Smooth muscle cell (in vitro differentiated cells): Measurements from ENCODE around the gene RXFP3. TPM values are rescaled to one million over a fixed set of nuclear protein-coding genes. Genes with fewer than 3 reads are reported as not detected.
"Not testable (repeated sequence)": the region's sequence is repeated elsewhere in the genome, so short reads cannot be mapped to it uniquely, and the experiment has no call there.

ENCODE experiments used
- DNase-seq: peaks from one replicate; lab custom pipeline; 2025; ENCODE audit not compliant: unreplicated experiment; lab: John Stamatoyannopoulos, UW
- H2AFZ ChIP-seq: fragments of 200-600 bp; sonication (generic); 2 replicates; pipeline ENCODE4 v1.6.0; 2016; ENCODE audit warnings: antibody characterized with exemption, low read depth, mild to moderate bottlenecking
- H3F3A ChIP-seq: fragments of 200-600 bp; sonication (generic); 2 replicates; pipeline ENCODE4 v1.6.0; 2017; ENCODE audit warnings: antibody characterized with exemption, low read depth
- H3K27ac ChIP-seq: fragments of 200-600 bp; sonication (generic); 2 replicates; pipeline ENCODE4 v1.5.1; 2016; ENCODE audit warnings: low read depth, mild to moderate bottlenecking
- H3K27me3 ChIP-seq: fragments of 200-600 bp; sonication (generic); 2 replicates; pipeline ENCODE4 v1.6.1; 2016; ENCODE audit warnings: low read depth, mild to moderate bottlenecking
- H3K36me3 ChIP-seq: fragments of 200-600 bp; sonication (generic); 2 replicates; pipeline ENCODE4 v1.5.1; 2016; ENCODE audit warnings: low read depth
- H3K4me1 ChIP-seq: fragments of 200-600 bp; sonication (generic); 2 replicates; pipeline ENCODE4 v1.5.1; 2016; ENCODE audit warnings: low read depth
- H3K4me2 ChIP-seq: fragments of 200-600 bp; sonication (generic); 2 replicates; pipeline ENCODE4 v1.6.0; 2016; ENCODE audit warnings: mild to moderate bottlenecking
- H3K4me3 ChIP-seq: fragments of 200-600 bp; sonication (generic); 2 replicates; pipeline ENCODE4 v1.5.1; 2016; ENCODE audit warnings: mild to moderate bottlenecking
- H3K79me2 ChIP-seq: fragments of 200-600 bp; sonication (generic); 2 replicates; pipeline ENCODE4 v1.6.0; 2016; ENCODE audit warnings: low read depth, mild to moderate bottlenecking
- H3K9ac ChIP-seq: fragments of 200-600 bp; sonication (generic); 2 replicates; pipeline ENCODE4 v1.6.0; 2016; ENCODE audit warnings: low read depth
- H3K9me3 ChIP-seq: fragments of 200-600 bp; sonication (generic); replicated peaks from 2 replicates; pipeline ENCODE4 v1.5.1; 2016; ENCODE audit warnings: low read depth
- H4K20me1 ChIP-seq: fragments of 200-600 bp; sonication (generic); 2 replicates; pipeline ENCODE4 v1.6.0; 2016; ENCODE audit warnings: low read depth
- WGBS: methylation state at CpG from one replicate; pipeline ENCODE4 v1.1.7; 2016; ENCODE audit warnings: low lambda C conversion rate; 5-methylcytosine and 5-hydroxymethylcytosine counted together
- polyA plus RNA-seq: library from polyadenylated mRNA; unstranded; fragments of >200 nt; fragmentation: Nextera tagmentation; extraction: Ambion mirVana; gene quantifications from 2 replicates; pipeline ENCODE4 v1.2.1, GENCODE V29; 2016
- total RNA-seq: library from RNA; depleted of rRNA; stranded (reverse); fragments of >200 nt; gene quantifications from 2 replicates; pipeline ENCODE4 v1.2.3, GENCODE V29; 2014
- TF ChIP-seq, protein P1 (sequence below): fragments of 200-600 bp; sonication (generic); IDR thresholded peaks from 2 replicates; pipeline ENCODE4 v1.5.1; 2017; ENCODE audit warnings: borderline replicate concordance, mild to moderate bottlenecking, antibody characterized with exemption; ENCODE audit not compliant: insufficient read depth, poor library complexity, severe bottlenecking

The RXFP3 gene
- total and polyA plus RNA-seq, 2 experiments from 2014 or later: 0.16 TPM; not detected in 1

DNA sequence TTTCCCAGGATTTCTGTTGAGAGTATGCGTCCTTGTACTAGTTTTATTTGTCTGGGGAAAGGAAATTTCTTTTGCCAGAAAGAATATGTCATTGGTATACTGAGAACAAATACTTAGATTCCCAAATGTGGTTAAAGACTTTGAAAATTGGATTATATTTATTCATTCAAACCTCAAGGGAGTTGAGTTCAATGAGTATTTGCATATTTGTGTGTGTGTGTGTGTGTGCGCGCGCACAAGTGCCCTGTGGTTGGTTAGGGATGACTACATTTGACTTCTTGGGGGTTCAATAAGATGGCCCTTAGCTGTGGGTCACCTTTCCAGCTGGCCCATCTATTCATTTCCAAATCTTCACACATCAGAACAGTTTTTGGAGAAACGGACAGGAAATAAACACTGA, 4.9 kb downstream of the RXFP3 start:
- no peak overlapping the region for H3K4me2 ChIP-seq
- H3K4me3 ChIP-seq: no peak overlapping the region
- no peaks in the 10 kb centered on the region for H3K9me3 ChIP-seq
- no peaks in the 10 kb centered on the region for H3K79me2 ChIP-seq
- peaks cover 6% of the 10 kb centered on the region for H3K27me3 ChIP-seq
- H3K9ac ChIP-seq: no peak overlapping the region
- DNase-seq: no peak
- H3F3A ChIP-seq: no peaks in the 10 kb centered on the region
- H3K27ac ChIP-seq: no peak overlapping the region
- TF ChIP-seq, protein P1, sequence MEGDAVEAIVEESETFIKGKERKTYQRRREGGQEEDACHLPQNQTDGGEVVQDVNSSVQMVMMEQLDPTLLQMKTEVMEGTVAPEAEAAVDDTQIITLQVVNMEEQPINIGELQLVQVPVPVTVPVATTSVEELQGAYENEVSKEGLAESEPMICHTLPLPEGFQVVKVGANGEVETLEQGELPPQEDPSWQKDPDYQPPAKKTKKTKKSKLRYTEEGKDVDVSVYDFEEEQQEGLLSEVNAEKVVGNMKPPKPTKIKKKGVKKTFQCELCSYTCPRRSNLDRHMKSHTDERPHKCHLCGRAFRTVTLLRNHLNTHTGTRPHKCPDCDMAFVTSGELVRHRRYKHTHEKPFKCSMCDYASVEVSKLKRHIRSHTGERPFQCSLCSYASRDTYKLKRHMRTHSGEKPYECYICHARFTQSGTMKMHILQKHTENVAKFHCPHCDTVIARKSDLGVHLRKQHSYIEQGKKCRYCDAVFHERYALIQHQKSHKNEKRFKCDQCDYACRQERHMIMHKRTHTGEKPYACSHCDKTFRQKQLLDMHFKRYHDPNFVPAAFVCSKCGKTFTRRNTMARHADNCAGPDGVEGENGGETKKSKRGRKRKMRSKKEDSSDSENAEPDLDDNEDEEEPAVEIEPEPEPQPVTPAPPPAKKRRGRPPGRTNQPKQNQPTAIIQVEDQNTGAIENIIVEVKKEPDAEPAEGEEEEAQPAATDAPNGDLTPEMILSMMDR: no peak
- H3K36me3 ChIP-seq: no peaks in the 10 kb centered on the region
- H4K20me1 ChIP-seq: no peaks in the 10 kb centered on the region
- H2AFZ ChIP-seq: no peak overlapping the region
- no peaks in the 10 kb centered on the region for H3K4me1 ChIP-seq
- 81% methylated on average over 5 of the region's 5 CpGs for WGBS

GRCh38 chr5:33944543-33945132, 8.5 kb downstream of the RXFP3 start:
- WGBS: 83% methylated on average over 12 of the region's 12 CpGs
- no peaks in the 10 kb centered on the region for H4K20me1 ChIP-seq
- no peaks in the 10 kb centered on the region for H3F3A ChIP-seq
- TF ChIP-seq, protein P1: no peak
- no peak overlapping the region for H2AFZ ChIP-seq
- no peak overlapping the region for H3K4me2 ChIP-seq
- no peak overlapping the region for H3K27ac ChIP-seq
- no peaks in the 10 kb centered on the region for H3K36me3 ChIP-seq
- DNase-seq: no peak
- H3K4me3 ChIP-seq: no peak overlapping the region
- H3K4me1 ChIP-seq: no peaks in the 10 kb centered on the region
- H3K79me2 ChIP-seq: no peaks in the 10 kb centered on the region
- H3K27me3 ChIP-seq: no peaks in the 10 kb centered on the region
- H3K9ac ChIP-seq: no peak overlapping the region
- H3K9me3 ChIP-seq: no peaks in the 10 kb centered on the region

DNA sequence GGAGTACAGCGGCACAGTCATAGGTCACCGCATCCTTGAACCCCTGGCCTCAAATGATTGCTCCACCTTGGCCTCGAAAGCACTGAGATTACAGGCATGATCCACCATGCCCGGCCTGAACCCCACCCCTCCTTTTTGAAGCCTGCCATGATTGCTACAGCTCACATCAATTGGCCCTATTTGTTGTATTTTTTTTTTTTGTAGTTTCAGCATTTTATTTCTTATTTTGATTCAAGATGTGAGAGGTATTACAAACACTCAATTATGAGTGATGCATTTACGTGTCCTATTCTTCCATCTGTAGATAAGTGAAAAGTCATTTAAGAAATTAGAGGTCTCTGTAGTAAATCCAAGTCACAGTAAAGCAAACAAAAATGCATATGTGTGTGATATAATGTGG, 16.0 kb downstream of the RXFP3 start:
- not testable (repeated sequence) for H3F3A ChIP-seq, H2AFZ ChIP-seq, H4K20me1 ChIP-seq, H3K4me2 ChIP-seq, H3K9ac ChIP-seq, H3K9me3 ChIP-seq, H3K4me1 ChIP-seq, H3K36me3 ChIP-seq, H3K4me3 ChIP-seq, H3K27ac ChIP-seq, DNase-seq, H3K27me3 ChIP-seq, H3K79me2 ChIP-seq
- 76% methylated on average over 5 of the region's 5 CpGs for WGBS

DNA sequence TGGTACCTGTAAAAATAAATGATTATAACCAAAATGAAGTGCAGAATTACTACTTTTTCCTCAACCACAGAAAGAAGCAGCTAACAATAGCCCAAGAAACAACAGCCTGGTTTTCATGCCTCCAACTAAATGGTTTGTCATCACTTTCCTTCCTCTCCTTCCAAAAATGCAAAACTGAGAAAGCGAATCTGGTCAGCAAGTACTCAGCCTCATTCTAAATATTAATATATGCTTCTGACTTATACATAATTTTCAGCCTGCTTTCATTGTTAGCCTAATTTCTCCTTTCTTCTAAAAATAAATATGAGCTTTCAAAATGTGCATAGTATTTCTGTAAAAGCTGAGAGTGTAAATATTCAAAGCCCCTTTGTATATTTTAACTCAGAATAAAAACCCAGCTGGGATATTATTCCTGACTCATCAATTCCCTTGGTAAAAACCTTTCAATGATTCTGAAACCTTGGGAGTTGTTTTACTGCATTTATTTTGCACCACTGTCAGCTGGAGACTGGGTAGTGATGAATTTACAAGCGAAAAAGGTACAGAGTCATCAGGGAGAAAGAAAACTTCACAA, 21.5 kb downstream of the RXFP3 start:
- H3K79me2 ChIP-seq: no peaks in the 10 kb centered on the region
- TF ChIP-seq, protein P1: no peak
- H3K4me3 ChIP-seq: no peak overlapping the region
- H3K4me2 ChIP-seq: no peak overlapping the region
- no peaks in the 10 kb centered on the region for H4K20me1 ChIP-seq
- no peaks in the 10 kb centered on the region for H3K4me1 ChIP-seq
- 62% methylated on average over 2 of the region's 2 CpGs for WGBS
- no peaks in the 10 kb centered on the region for H3F3A ChIP-seq
- no peak overlapping the region for H2AFZ ChIP-seq
- H3K9me3 ChIP-seq: no peaks in the 10 kb centered on the region
- no peak overlapping the region for H3K27ac ChIP-seq
- no peak overlapping the region for H3K9ac ChIP-seq
- DNase-seq: no peak
- H3K27me3 ChIP-seq: no peaks in the 10 kb centered on the region
- H3K36me3 ChIP-seq: no peaks in the 10 kb centered on the region
